Activated effector memory CD4-positive, alpha-beta T cell treated with anti-CD3 and anti-CD28 coated beads, Interleukin-2, amount 50 U/mL, for 16 hours (primary cell): ENCODE measurements around the gene IGSF6.
A peak's percentile ranks its signal among the peaks of the same experiment; 100 is the strongest.
"Not testable (repeated sequence)": the region's sequence is repeated elsewhere in the genome, so short reads cannot be mapped to it uniquely, and the experiment has no call there.

Experiments
- DNase-seq: peaks from one replicate; pipeline ENCODE4 v3.0.0-alpha.2; 2020

Gene IGSF6

GRCh38 chr16:21628121-21628726 lies 24.2 kb downstream of the IGSF6 start:
- DNase-seq, result no peak

GRCh38 chr16:21626659-21627277 lies 25.6 kb downstream of the IGSF6 start:
- no peak for DNase-seq

- DNase-seq, result no peak
Observed at GRCh38 chr16:21625026-21625425, 27.4 kb downstream of the IGSF6 start.

- no peak for DNase-seq
Observed at GRCh38 chr16:21622545-21622944, 29.9 kb downstream of the IGSF6 start.

- no peak for DNase-seq
Observed at GRCh38 chr16:21620592-21620991, 31.8 kb downstream of the IGSF6 start.

GRCh38 chr16:21619765-21620425 lies 32.5 kb downstream of the IGSF6 start:
- DNase-seq, result no peak

GRCh38 chr16:21618281-21618680 lies 34.1 kb downstream of the IGSF6 start:
- DNase-seq, result no peak

GRCh38 chr16:21617607-21618006 lies 34.8 kb downstream of the IGSF6 start:
- no peak for DNase-seq

- DNase-seq, result no peak
Observed at GRCh38 chr16:21614896-21615295, 37.5 kb downstream of the IGSF6 start.

- no peak for DNase-seq
Observed at GRCh38 chr16:21613781-21614180, 38.6 kb downstream of the IGSF6 start.

- no peak for DNase-seq
Observed at GRCh38 chr16:21613361-21613760, 39.0 kb downstream of the IGSF6 start.

- DNase-seq, result no peak
Observed at GRCh38 chr16:21611556-21612384, 40.6 kb downstream of the IGSF6 start.

- no peak for DNase-seq
Observed at GRCh38 chr16:21611198-21611555, 41.2 kb downstream of the IGSF6 start.

GRCh38 chr16:21610766-21611165 lies 41.6 kb downstream of the IGSF6 start:
- no peak for DNase-seq

GRCh38 chr16:21610006-21610544 lies 42.3 kb downstream of the IGSF6 start:
- DNase-seq, result no peak

- no peak for DNase-seq
Observed at GRCh38 chr16:21608639-21609328, 43.6 kb downstream of the IGSF6 start.

GRCh38 chr16:21605848-21606247 lies 46.6 kb downstream of the IGSF6 start:
- not testable (repeated sequence) for DNase-seq

GRCh38 chr16:21603928-21604327 lies 48.5 kb downstream of the IGSF6 start:
- no peak for DNase-seq

GRCh38 chr16:21602785-21603184 lies 49.6 kb downstream of the IGSF6 start:
- no peak for DNase-seq

- DNase-seq, result no peak
Observed at GRCh38 chr16:21600031-21600773, 52.2 kb downstream of the IGSF6 start.

- DNase-seq, result peak; percentile 98
Observed at GRCh38 chr16:21599122-21600030, 53.0 kb downstream of the IGSF6 start, which contains the start of gene METTL9. METTL9 (plus strand) TSS chr16:21599577; CDS start chr16:21599734, 157 bp downstream.
